A673 (cell line): ENCODE measurements around the gene RPS6KB1.

Experiments used
- EZH2 ChIP-seq: fragments of 200-600 bp; sonication (generic); IDR thresholded peaks from 2 replicates; pipeline ENCODE4 v1.6.1; 2017; ENCODE audit warnings: borderline replicate concordance, low read depth, mild to moderate bottlenecking, mixed read lengths, antibody characterized with exemption, low read length; ENCODE audit not compliant: poor library complexity, severe bottlenecking
- TF ChIP-seq, protein P1 (sequence below): fragments of 300-800, 200-600 bp; sonication (generic); conservative IDR thresholded peaks from 2 replicates; pipeline ENCODE4 v1.5.1; 2017; ENCODE audit warnings: low read depth, mild to moderate bottlenecking, antibody characterized with exemption, low read length, moderate library complexity, mixed read lengths

DNA sequence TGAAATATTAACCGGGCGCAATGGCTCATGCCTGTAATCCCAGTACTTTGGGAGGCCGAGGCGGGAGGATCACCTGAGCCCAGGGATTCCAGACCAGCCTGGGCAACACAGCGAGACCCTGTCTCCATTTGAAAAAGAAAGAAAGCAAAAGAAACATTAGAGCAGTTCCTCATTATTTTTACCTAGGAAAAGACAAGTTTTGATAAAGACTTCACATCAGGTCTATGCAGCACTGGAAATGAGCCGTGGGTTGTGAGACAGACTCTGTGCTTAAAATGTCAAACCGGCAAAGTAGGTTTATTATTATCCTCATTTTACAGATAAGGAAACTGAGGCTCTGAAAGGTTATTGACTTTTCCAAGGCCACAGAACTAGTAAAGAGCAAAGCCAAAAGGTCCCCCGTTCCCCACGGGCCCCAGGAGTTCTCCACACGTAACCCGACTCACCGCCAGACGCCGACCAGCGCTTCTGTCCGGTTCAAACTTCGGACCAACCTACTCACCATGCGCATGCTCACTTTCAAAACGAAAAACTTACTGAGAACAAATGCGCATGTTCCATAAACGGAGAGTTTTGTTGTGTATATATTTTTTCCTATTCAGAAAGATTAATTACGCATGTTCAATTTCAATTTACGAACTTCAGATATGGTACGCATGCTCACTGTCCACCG is 534 bp upstream of the RPS6KB1 start:
- TF ChIP-seq, protein P1, sequence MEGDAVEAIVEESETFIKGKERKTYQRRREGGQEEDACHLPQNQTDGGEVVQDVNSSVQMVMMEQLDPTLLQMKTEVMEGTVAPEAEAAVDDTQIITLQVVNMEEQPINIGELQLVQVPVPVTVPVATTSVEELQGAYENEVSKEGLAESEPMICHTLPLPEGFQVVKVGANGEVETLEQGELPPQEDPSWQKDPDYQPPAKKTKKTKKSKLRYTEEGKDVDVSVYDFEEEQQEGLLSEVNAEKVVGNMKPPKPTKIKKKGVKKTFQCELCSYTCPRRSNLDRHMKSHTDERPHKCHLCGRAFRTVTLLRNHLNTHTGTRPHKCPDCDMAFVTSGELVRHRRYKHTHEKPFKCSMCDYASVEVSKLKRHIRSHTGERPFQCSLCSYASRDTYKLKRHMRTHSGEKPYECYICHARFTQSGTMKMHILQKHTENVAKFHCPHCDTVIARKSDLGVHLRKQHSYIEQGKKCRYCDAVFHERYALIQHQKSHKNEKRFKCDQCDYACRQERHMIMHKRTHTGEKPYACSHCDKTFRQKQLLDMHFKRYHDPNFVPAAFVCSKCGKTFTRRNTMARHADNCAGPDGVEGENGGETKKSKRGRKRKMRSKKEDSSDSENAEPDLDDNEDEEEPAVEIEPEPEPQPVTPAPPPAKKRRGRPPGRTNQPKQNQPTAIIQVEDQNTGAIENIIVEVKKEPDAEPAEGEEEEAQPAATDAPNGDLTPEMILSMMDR: no peak
- no peak for TF ChIP-seq EZH2
